ENCODE results near the gene ADGRA1. TPM values are rescaled to one million over a fixed set of nuclear protein-coding genes. Genes with fewer than 3 reads are reported as not detected.

Gene ADGRA1
- total and polyA plus RNA-seq, 2 of the 8 experiments (the other 6 are each of a cell fraction or from before 2014, with no cell fraction given): 0.17 to 0.21 TPM

- Histone ChIP-seq H4K8ac (ENCODE audit: extremely low read depth, insufficient read depth, low read length) (peak overlapping the region; percentile 89; the same call in 1 of the 2 replicates), H2BK15ac (ENCODE audit: low read length) (no peak overlapping the region), H4K20me1 (replicated peaks in 1 of 2; ENCODE audit: control insufficient read depth in 1 of 2, insufficient read depth in 2 of 2, low read length in 2 of 2) (no peaks in the 10 kb centered on the region), H2BK5ac (ENCODE audit: low read depth, low read length) (no peak overlapping the region), H2BK20ac (ENCODE audit: low read length) (no peak overlapping the region), H4K91ac (replicated peaks; ENCODE audit: insufficient read length, low read length) (no peak overlapping the region), H3K18ac (ENCODE audit: extremely low read depth, low read length) (no peak overlapping the region), H3K4me2 (ENCODE audit: insufficient read depth in 1 of 2, low read depth in 2 of 2, low read length in 2 of 2) (no peak overlapping the region), H3K27ac (ENCODE audit: low read depth, low read length) (no peak overlapping the region), H2BK12ac (ENCODE audit: low read depth, low read length) (no peak overlapping the region), H3K36me3 (ENCODE audit: control insufficient read depth in 2 of 4, insufficient read depth in 4 of 4, low read length in 3 of 4) (no peaks in the 10 kb centered on the region), H3K9me3 (ENCODE audit: insufficient read depth in 2 of 2, low read depth in 1 of 2, low read length in 1 of 2) (peaks cover 13 to 16% of the 10 kb centered on the region in 2 experiments), H3K4ac (replicated peaks; ENCODE audit: insufficient read length, low read depth, low read length) (no peak overlapping the region), H3K14ac (ENCODE audit: insufficient read length) (no peak overlapping the region), H3K79me2 (ENCODE audit: control insufficient read depth in 1 of 2, insufficient read depth in 2 of 2, low read length in 2 of 2) (no peaks in the 10 kb centered on the region), H3K23me2 (ENCODE audit: low read depth, low read length) (no peaks in the 10 kb centered on the region), H4K5ac (ENCODE audit: insufficient read length, low read depth, low read length) (no peak overlapping the region), H3K79me1 (ENCODE audit: low read depth, low read length) (no peaks in the 10 kb centered on the region), H3K56ac (replicated peaks; ENCODE audit: insufficient read length, low read depth, low read length) (no peak overlapping the region), H3K9ac (replicated peaks in 1 of 4; ENCODE audit: extremely low read depth in 1 of 4, low read depth in 3 of 4, low read length in 3 of 4) (no peak overlapping the region), H3K23ac (ENCODE audit: insufficient read length) (no peak overlapping the region), H3K27me3 (replicated peaks in 1 of 4; ENCODE audit: control insufficient read depth in 3 of 4, extremely low read depth in 1 of 4, insufficient read depth in 3 of 4, low read length in 3 of 4) (no peaks in the 10 kb centered on the region), H3K4me1 (replicated peaks in 1 of 4; ENCODE audit: control insufficient read depth in 3 of 4, insufficient read depth in 4 of 4, low read length in 3 of 4) (no peaks in the 10 kb centered on the region), H2AK5ac (ENCODE audit: low read depth, low read length) (no peak overlapping the region), H2BK120ac (replicated peaks; ENCODE audit: low read depth, low read length) (no peak overlapping the region), H3K4me3 (ENCODE audit: extremely low read depth in 1 of 4, insufficient read depth in 2 of 4, low read depth in 3 of 4, low read length in 4 of 4) (no peak overlapping the region), H2AFZ (ENCODE audit: low read length) (no peak overlapping the region)
- no peak for FAIRE-seq
- no peak for TF ChIP-seq EGR1 (IDR thresholded peaks at IDR 0.05; ENCODE audit: borderline replicate concordance, low read depth, low read length)
- no peak for TF ChIP-seq JUND (IDR thresholded peaks at IDR 0.05; ENCODE audit: low read length)
- no peak for TF ChIP-seq CTBP2 (IDR thresholded peaks at IDR 0.05; ENCODE audit: borderline replicate concordance, insufficient read depth, insufficient read length, low read length)
- TF ChIP-seq HDAC6 (IDR thresholded peaks at IDR 0.05; ENCODE audit: low read depth, low read length): no peak
- TF ChIP-seq TAF1 (IDR thresholded peaks at IDR 0.05; ENCODE audit: low read depth, low read length): no peak
- no peak for TF ChIP-seq TCF12 (IDR thresholded peaks at IDR 0.05; ENCODE audit: low read depth, low read length)
- TF ChIP-seq NRF1 (IDR thresholded peaks at IDR 0.05; ENCODE audit: low read depth, low read length): no peak
- no peak for TF ChIP-seq BACH1 (IDR thresholded peaks at IDR 0.05; ENCODE audit: low read length)
- TF ChIP-seq CBX5 (IDR thresholded peaks at IDR 0.05; ENCODE audit: low read depth, low read length): no peak
- TF ChIP-seq RNF2 (IDR thresholded peaks at IDR 0.05; ENCODE audit: borderline replicate concordance, low read depth, low read length, missing control alignments, poor library complexity, severe bottlenecking): no peak
- TF ChIP-seq SIX5 (IDR thresholded peaks at IDR 0.05; ENCODE audit: low read depth, low read length): no peak
- TF ChIP-seq BCL11A (IDR thresholded peaks at IDR 0.05; ENCODE audit: low read depth in 2 of 2, low read length in 2 of 2): no peak
- POLR2A ChIA-PET (ENCODE audit: partially characterized antibody): no interaction called here
- CTCF ChIA-PET (ENCODE audit: partially characterized antibody): interaction anchor here (0.7 to 1.4 kb wide), 3 partner anchors 12 to 171 kb away, joined by 3 to 5 read pairs (median 4); no protein-coding TSS in a partner anchor
- 91% methylated on average over 13 of the region's 13 CpGs; no CpG with 5 or more reads in 1 of the 2 experiments for WGBS, 2 experiments (ENCODE audit: extremely low coverage in 1 of 2, insufficient coverage in 1 of 2, insufficient read length in 1 of 2, insufficient replicate concordance in 2 of 2, low coverage in 1 of 2, low lambda C conversion rate in 2 of 2, missing lambda C conversion rate in 1 of 2)
- no peak for DNase-seq (ENCODE audit: low read depth in 1 of 2, low spot score in 2 of 2)
These were observed 22.4 kb downstream of the ADGRA1 start for GRCh38 chr10:133110133-133110532.
